Uterus (tissue), 2 donors: Measurements from ENCODE around the gene SPTBN5.

Source experiments
- CTCF ChIP-seq, 4 experiments: fragments of 200-600 bp in 2 of 4; fragments of 450-650 bp in 2 of 4; sonication (generic) in 2 of 4; IDR thresholded peaks; one replicate each; pipeline ENCODE4 v1.5.1; 2016 to 2019; ENCODE audit warnings: antibody characterized with exemption in 4 of 4, mild to moderate bottlenecking in 2 of 4, moderate library complexity in 1 of 4
- POLR2A ChIP-seq, 2 donors: fragments of 450-650 bp; IDR thresholded peaks; one replicate each; pipeline ENCODE4 v1.6.1; 2016; ENCODE audit warnings: antibody characterized with exemption in 2 of 2, mild to moderate bottlenecking in 1 of 2, moderate library complexity in 1 of 2

GRCh38 chr15:41885841-41886240 lies 8.0 kb downstream of the SPTBN5 start:
- no peak for TF ChIP-seq POLR2A (IDR thresholded peaks at IDR 0.05)
- no peak for TF ChIP-seq CTCF (IDR thresholded peaks at IDR 0.05)
